Parathyroid adenoma (tissue), 2 donors: ENCODE data around the gene EEF1A2.

Experiments
- H2AFZ ChIP-seq: fragments of 300-600 bp; sonication (generic); one replicate; pipeline ENCODE4 v1.7.0; 2017; ENCODE audit warnings: antibody characterized with exemption, mild to moderate bottlenecking
- H3K27ac ChIP-seq: fragments of 300-600 bp; sonication (generic); one replicate; pipeline ENCODE4 v1.7.0; 2017
- H3K27me3 ChIP-seq: fragments of 300-600 bp; sonication (generic); one replicate; pipeline ENCODE4 v1.7.0; 2017; ENCODE audit warnings: low read length; ENCODE audit not compliant: control insufficient read depth, insufficient read depth
- H3K36me3 ChIP-seq: fragments of 300-600 bp; sonication (generic); one replicate; pipeline ENCODE4 v1.7.0; 2017; ENCODE audit warnings: low read length; ENCODE audit not compliant: control insufficient read depth, insufficient read depth
- H3K4me1 ChIP-seq: fragments of 300-600 bp; sonication (generic); one replicate; pipeline ENCODE4 v1.7.0; 2017; ENCODE audit warnings: control low read depth
- H3K4me2 ChIP-seq: fragments of 300-600 bp; sonication (generic); one replicate; pipeline ENCODE4 v1.7.0; 2017; ENCODE audit warnings: low read length
- H3K4me3 ChIP-seq: fragments of 300-600 bp; sonication (generic); one replicate; pipeline ENCODE4 v1.7.0; 2017; ENCODE audit warnings: low read depth, low read length
- H3K79me2 ChIP-seq: fragments of 300-600 bp; sonication (generic); one replicate; pipeline ENCODE4 v1.7.0; 2017; ENCODE audit warnings: control low read depth
- H3K9ac ChIP-seq: fragments of 300-600 bp; sonication (generic); one replicate; pipeline ENCODE4 v1.7.0; 2017; ENCODE audit warnings: mild to moderate bottlenecking
- H3K9me3 ChIP-seq: fragments of 300-600 bp; sonication (generic); one replicate; pipeline ENCODE4 v1.7.0; 2017; ENCODE audit warnings: low read length; ENCODE audit not compliant: control insufficient read depth
- TF ChIP-seq, protein P1 (sequence below): fragments of 300-600 bp; sonication (generic); IDR thresholded peaks from one replicate; pipeline ENCODE4 v1.7.0; 2017; ENCODE audit warnings: antibody characterized with exemption, mild to moderate bottlenecking
- donor health status: primary hyperparathyroidism.

EEF1A2 gene

DNA sequence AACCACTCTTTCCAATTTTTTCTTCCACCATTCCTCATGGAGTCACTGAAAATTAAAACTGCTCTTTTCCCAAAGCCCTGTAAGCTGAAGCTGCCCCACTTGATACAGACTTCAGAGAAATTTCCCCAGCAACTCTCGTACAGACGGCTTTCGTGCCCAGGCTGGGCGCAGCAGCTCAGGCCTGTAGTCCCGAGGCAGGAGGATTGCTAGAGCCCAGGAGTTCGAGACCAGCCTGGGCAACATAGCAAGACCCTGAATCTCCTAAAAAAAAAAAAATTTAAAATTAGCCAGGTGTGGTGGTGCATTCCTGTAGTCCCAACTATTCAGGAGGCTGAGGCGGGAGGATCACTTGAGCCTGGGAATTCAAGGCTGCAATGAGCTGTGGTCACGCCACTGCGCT, 28.3 kb upstream of the EEF1A2 start:
- Histone ChIP-seq H3K9ac (no peak overlapping the region), H2AFZ (no peak overlapping the region), H3K4me3 (no peak overlapping the region), H3K4me2 (no peak overlapping the region), H3K27me3 (no peaks in the 10 kb centered on the region), H3K36me3 (no peaks in the 10 kb centered on the region), H3K27ac (no peak overlapping the region), H3K79me2 (no peaks in the 10 kb centered on the region), H3K4me1 (peaks cover 2% of the 10 kb centered on the region), H3K9me3 (no peaks in the 10 kb centered on the region)
- TF ChIP-seq, protein P1, sequence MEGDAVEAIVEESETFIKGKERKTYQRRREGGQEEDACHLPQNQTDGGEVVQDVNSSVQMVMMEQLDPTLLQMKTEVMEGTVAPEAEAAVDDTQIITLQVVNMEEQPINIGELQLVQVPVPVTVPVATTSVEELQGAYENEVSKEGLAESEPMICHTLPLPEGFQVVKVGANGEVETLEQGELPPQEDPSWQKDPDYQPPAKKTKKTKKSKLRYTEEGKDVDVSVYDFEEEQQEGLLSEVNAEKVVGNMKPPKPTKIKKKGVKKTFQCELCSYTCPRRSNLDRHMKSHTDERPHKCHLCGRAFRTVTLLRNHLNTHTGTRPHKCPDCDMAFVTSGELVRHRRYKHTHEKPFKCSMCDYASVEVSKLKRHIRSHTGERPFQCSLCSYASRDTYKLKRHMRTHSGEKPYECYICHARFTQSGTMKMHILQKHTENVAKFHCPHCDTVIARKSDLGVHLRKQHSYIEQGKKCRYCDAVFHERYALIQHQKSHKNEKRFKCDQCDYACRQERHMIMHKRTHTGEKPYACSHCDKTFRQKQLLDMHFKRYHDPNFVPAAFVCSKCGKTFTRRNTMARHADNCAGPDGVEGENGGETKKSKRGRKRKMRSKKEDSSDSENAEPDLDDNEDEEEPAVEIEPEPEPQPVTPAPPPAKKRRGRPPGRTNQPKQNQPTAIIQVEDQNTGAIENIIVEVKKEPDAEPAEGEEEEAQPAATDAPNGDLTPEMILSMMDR = no peak

DNA sequence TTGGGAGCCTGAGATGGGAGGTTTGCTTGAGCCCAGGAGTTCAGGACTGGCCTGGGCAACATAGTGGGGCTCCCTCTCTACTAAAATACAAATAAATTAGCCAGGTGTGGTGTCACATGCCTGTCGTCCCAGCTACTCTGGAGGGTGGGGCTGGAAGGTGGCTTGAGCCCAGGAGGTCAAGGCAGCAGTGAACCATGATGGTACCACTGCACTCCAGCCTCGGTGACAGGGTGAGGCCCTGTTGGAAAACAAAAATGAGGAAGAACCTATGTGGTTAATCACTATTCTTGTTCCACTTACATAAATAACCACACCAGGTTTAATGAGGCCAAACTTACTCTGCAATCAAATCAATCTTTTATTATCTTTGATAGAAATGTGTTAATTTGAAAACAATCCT, 27.1 kb upstream of the EEF1A2 start:
- Histone ChIP-seq H3K4me3 (no peak overlapping the region), H3K9me3 (no peaks in the 10 kb centered on the region), H3K27me3 (no peaks in the 10 kb centered on the region), H3K27ac (no peak overlapping the region), H3K4me2 (no peak overlapping the region), H3K79me2 (no peaks in the 10 kb centered on the region), H3K36me3 (no peaks in the 10 kb centered on the region), H2AFZ (no peak overlapping the region), H3K4me1 (peaks cover 8% of the 10 kb centered on the region), H3K9ac (no peak overlapping the region)
- TF ChIP-seq, protein P1 = no peak

- no peak overlapping the region for H3K4me3 ChIP-seq
- H3K4me2 ChIP-seq = no peak overlapping the region
- H3K79me2 ChIP-seq = no peaks in the 10 kb centered on the region
- peaks cover 8% of the 10 kb centered on the region for H3K4me1 ChIP-seq
- H3K27ac ChIP-seq = no peak overlapping the region
- H2AFZ ChIP-seq = no peak overlapping the region
- no peaks in the 10 kb centered on the region for H3K36me3 ChIP-seq
- H3K9ac ChIP-seq = no peak overlapping the region
- no peaks in the 10 kb centered on the region for H3K27me3 ChIP-seq
- no peaks in the 10 kb centered on the region for H3K9me3 ChIP-seq
- TF ChIP-seq, protein P1 = no peak
Observed at GRCh38 chr20:63525185-63525584, 26.3 kb upstream of the EEF1A2 start.

GRCh38 chr20:63522981-63523611, 24.2 kb upstream of the EEF1A2 start:
- Histone ChIP-seq H3K4me3 (no peak overlapping the region), H3K27ac (no peak overlapping the region), H3K4me1 (peaks cover 8% of the 10 kb centered on the region), H2AFZ (no peak overlapping the region), H3K79me2 (no peaks in the 10 kb centered on the region), H3K9me3 (no peaks in the 10 kb centered on the region), H3K36me3 (no peaks in the 10 kb centered on the region), H3K4me2 (no peak overlapping the region), H3K27me3 (no peaks in the 10 kb centered on the region), H3K9ac (no peak overlapping the region)
- TF ChIP-seq, protein P1 = no peak
